Right lobe of liver (tissue), 4 donors: ENCODE measurements around the gene P2RX2.

Experiments used
- POLR2A ChIP-seq: fragments of 450-650 bp; IDR thresholded peaks from one replicate; pipeline ENCODE4 v1.6.1; 2017; ENCODE audit warnings: antibody characterized with exemption, mild to moderate bottlenecking
- TF ChIP-seq, protein P1 (sequence below), 4 donors: fragments of 200-600 bp in 3 of 4; fragments of 450-650 bp in 1 of 4; IDR thresholded peaks; one replicate each; pipeline versions ENCODE4 v1.5.1 to v1.8.0; 2016 to 2022; ENCODE audit warnings: antibody characterized with exemption in 4 of 4, mild to moderate bottlenecking in 2 of 4
- donor health status: DM: no; HTN: no; CAD: no.
- donor health status: DM: no; HTN: no; CAD: no.
- donor health status: DM: no; HTN: yes; CAD: no.

DNA sequence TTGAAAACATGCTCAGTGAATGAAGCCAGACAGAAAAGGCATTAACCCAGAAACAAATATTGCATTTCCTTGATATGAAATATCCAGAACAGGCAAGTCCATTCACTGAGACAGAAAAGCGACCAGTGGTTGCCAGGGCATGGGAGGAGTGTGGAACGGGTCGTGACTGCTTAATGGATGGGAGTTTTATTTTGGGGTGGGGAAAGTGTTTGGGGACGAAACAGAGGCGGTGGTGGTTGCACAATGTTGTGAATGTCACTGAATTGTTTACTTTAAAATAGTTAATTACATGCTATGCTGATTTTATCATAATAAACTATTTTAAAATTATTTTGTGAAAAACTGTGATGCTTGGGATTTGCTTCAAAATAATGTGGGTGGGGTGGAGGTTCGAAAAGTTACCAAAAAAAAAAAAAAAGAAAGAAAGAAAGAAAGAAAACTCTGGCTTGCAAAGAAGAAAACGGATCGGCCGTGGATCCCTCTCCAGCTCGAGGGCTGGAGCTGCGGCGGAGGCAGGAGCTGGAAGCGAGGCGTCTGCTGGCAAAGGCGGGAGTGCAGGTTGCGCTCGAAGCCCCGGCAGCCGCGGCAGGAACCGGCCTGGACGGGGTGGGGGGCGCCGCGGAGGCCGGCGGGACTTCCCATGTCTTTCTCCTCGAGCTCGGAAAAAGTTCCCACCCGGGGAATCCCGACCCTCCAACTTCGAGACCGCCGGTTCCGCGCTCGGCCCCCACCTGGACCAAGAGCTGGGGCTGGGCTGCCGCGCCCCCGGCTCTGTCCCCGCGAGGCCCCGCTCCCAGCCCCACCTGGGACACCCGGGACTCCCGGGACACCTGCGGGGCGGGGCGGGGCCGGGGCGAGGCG lies 524 bp upstream of the P2RX2 start:
- TF ChIP-seq, protein P1, sequence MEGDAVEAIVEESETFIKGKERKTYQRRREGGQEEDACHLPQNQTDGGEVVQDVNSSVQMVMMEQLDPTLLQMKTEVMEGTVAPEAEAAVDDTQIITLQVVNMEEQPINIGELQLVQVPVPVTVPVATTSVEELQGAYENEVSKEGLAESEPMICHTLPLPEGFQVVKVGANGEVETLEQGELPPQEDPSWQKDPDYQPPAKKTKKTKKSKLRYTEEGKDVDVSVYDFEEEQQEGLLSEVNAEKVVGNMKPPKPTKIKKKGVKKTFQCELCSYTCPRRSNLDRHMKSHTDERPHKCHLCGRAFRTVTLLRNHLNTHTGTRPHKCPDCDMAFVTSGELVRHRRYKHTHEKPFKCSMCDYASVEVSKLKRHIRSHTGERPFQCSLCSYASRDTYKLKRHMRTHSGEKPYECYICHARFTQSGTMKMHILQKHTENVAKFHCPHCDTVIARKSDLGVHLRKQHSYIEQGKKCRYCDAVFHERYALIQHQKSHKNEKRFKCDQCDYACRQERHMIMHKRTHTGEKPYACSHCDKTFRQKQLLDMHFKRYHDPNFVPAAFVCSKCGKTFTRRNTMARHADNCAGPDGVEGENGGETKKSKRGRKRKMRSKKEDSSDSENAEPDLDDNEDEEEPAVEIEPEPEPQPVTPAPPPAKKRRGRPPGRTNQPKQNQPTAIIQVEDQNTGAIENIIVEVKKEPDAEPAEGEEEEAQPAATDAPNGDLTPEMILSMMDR (IDR thresholded peaks at IDR 0.05), result no peak
- no peak for TF ChIP-seq POLR2A
